AG04450 (cell line): ENCODE measurements around the gene RBM19. TPM values are rescaled to one million over a fixed set of nuclear protein-coding genes. Genes with fewer than 3 reads are reported as not detected.

Experiments
- CTCF ChIA-PET: fragments of 300-600, 350-600 bp; formaldehyde crosslinking; extraction: SDS; loops from one replicate; lab custom pipeline; 2022; ENCODE audit warnings: antibody characterized with exemption, inconsistent platforms; lab: Charles Lee
- POLR2A ChIA-PET: fragments of 350-600 bp; formaldehyde crosslinking; extraction: SDS; loops from one replicate; lab custom pipeline; 2021; ENCODE audit warnings: antibody characterized with exemption, inconsistent platforms; lab: Yijun Ruan, JAX
- DNase-seq: peaks from one replicate; pipeline ENCODE4 v3.0.0-alpha.2; 2011; ENCODE audit warnings: low read depth, low spot score
- H3K27ac ChIP-seq: one replicate; pipeline ENCODE4 v1.5.1; 2012; ENCODE audit warnings: low read depth, low read length, control low read depth
- H3K27me3 ChIP-seq: one replicate; pipeline ENCODE4 v1.6.0; 2012; ENCODE audit warnings: low read length; ENCODE audit not compliant: control insufficient read depth, insufficient read depth
- H3K4me3 ChIP-seq: 2 replicates; pipeline ENCODE4 v1.5.1; 2011; ENCODE audit warnings: mild to moderate bottlenecking, low read depth, low read length, control low read depth
- H3K9me3 ChIP-seq: 2 replicates; pipeline ENCODE4 v1.5.1; 2012; ENCODE audit warnings: low read length; ENCODE audit not compliant: control insufficient read depth, insufficient read depth
- CTCF ChIP-seq: IDR thresholded peaks from 2 replicates; pipeline ENCODE4 v1.5.1; 2011; ENCODE audit warnings: low read depth, low read length, control low read depth, inconsistent platforms
- polyA plus RNA-seq: library from polyadenylated mRNA; depleted of rRNA; stranded (reverse); fragments of >200 nt; gene quantifications from 2 replicates; pipeline ENCODE4 v1.2.3, GENCODE V29; 2011

Gene RBM19
- polyA plus RNA-seq, 1 experiment = 10.6 TPM

DNA sequence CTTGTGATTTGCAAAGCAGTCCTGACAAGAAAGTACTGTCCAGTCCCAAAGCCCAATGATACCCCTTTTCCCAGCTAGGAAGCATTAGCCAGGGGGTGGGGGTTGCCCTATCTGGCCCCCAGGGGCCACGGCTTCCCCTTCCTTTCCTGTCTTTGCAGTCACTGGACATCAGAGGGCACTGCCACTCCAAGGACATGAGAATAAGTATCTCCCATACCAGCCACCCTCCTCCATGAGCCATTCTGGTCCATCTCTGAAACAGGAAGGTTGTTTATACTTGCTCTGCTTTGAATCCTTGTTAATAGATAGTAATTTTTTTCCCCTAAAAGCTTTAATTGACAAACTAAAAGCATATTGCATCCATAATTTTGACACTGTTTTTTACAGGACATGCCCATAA is 29.7 kb downstream of the RBM19 start:
- CTCF ChIA-PET = interaction anchor here (0.6 to 1.4 kb wide), 2 partner anchors 24 to 30 kb away, joined by 3 to 6 read pairs; no protein-coding TSS in a partner anchor
- no peak overlapping the region for H3K4me3 ChIP-seq
- TF ChIP-seq CTCF = no peak
- no peaks in the 10 kb centered on the region for H3K27me3 ChIP-seq
- no peak for DNase-seq
- H3K27ac ChIP-seq = no peak overlapping the region
- POLR2A ChIA-PET = interaction anchor here (0.5 kb wide), 1 partner anchor 714 kb away, joined by 3 read pairs; no protein-coding TSS in a partner anchor
- no peaks in the 10 kb centered on the region for H3K9me3 ChIP-seq

DNA sequence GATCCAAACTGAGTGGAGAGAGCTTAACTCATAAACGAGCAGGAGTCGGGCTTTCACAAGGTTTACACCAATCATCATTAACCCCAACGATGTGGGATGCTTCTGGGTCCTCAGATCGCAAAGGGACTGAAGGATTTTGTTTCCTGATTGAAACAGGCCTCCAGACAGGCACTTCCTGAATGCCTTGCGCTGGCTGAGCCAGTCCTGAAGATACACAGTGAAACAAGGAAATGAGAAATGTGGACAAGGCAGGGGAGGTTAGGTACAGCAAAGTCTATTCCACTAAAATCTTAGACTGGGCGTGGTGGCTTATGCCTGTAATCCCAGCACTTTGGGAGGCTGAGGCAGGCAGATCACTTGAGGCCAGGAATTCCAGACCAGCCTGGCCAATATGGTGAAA is 30.7 kb downstream of the RBM19 start:
- H3K27me3 ChIP-seq = no peaks in the 10 kb centered on the region
- no peak for TF ChIP-seq CTCF
- DNase-seq = no peak
- POLR2A ChIA-PET = no interaction called here
- no peak overlapping the region for H3K27ac ChIP-seq
- no peaks in the 10 kb centered on the region for H3K9me3 ChIP-seq
- CTCF ChIA-PET = no interaction called here
- H3K4me3 ChIP-seq = no peak overlapping the region

GRCh38 chr12:113934946-113935345 is 31.2 kb downstream of the RBM19 start:
- H3K4me3 ChIP-seq = no peak overlapping the region
- CTCF ChIA-PET = no interaction called here
- no peak overlapping the region for H3K27ac ChIP-seq
- no peak for TF ChIP-seq CTCF
- H3K27me3 ChIP-seq = no peaks in the 10 kb centered on the region
- H3K9me3 ChIP-seq = no peaks in the 10 kb centered on the region
- no peak for DNase-seq
- POLR2A ChIA-PET = no interaction called here

- Histone ChIP-seq H3K9me3 (no peaks in the 10 kb centered on the region), H3K4me3 (no peak overlapping the region), H3K27me3 (no peaks in the 10 kb centered on the region), H3K27ac (no peak overlapping the region)
- no peak for DNase-seq
- TF ChIP-seq CTCF = no peak
- ChIA-PET CTCF (no interaction called here), POLR2A (no interaction called here)
These were observed 31.9 kb downstream of the RBM19 start for GRCh38 chr12:113934060-113934814.

DNA sequence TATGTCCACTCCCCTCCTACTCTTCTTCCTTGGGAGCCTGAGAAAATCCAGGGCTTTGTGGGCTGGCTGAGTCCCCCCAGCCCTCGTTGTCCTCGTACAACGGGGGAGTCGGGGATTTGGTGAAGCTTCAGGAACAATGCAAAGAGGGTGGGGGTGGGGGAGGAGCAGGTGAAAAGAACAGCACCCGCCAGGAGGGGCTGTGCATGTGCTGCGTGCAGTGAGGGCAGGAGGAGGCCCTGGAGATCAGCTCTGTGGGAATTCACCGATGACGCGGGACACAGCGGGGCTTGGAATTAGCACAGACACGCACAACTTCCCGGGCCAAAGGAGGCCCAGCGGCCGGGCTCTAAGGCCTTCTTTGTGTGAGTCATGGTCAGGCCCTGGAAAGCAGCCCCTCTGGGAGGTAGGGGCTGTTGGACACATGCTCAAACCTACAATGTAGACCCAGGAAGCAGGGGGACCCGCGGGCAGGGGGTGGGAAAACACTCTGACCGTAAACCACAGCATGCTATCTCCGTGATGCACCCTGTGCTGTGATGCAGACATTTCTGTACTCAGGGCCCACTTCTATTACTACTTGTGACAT is 32.8 kb downstream of the RBM19 start:
- peak; percentile 32 for DNase-seq
- CTCF ChIA-PET = no interaction called here
- Histone ChIP-seq H3K9me3 (no peaks in the 10 kb centered on the region), H3K4me3 (no peak overlapping the region), H3K27me3 (no peaks in the 10 kb centered on the region), H3K27ac (peak overlapping the region; percentile 61)
- no peak for TF ChIP-seq CTCF
- POLR2A ChIA-PET = no interaction called here
